K562 (cell line): ENCODE measurements around the gene ITGA11. TPM values are rescaled to one million over a fixed set of nuclear protein-coding genes. Genes with fewer than 3 reads are reported as not detected.

Experiments
- ATAC-seq: fragments of 200-7000 bp; cut with Tn5 transposase; 3 replicates; pipeline ENCODE4 v1.9.1; 2020; ENCODE audit warnings: moderate library complexity
- BruUV-seq: library from RNA; stranded (reverse); fragments of 400-500 nt; replicated peaks from 2 replicates; lab custom pipeline; 2021; lab: Mats Ljungman, UMichigan
- CTCF ChIA-PET: fragments of 300-600 bp; formaldehyde crosslinking; extraction: SDS; loops from one replicate; lab custom pipeline; 2021; ENCODE audit warnings: low intra/inter-chr PET ratio; lab: Yijun Ruan, JAX
- POLR2A ChIA-PET: fragments of 300-600, 350-650 bp; sonication (Branson Sonifier 250); formaldehyde crosslinking; extraction: SDS; loops from one replicate; lab custom pipeline; 2021; ENCODE audit warnings: antibody characterized with exemption, inconsistent platforms; lab: Yijun Ruan, JAX
- DNase-seq, 4 experiments: peaks; one replicate each; pipeline versions ENCODE4 v3.0.0 to v3.0.0-alpha.2; 2011 to 2018; ENCODE audit warnings: low spot score in 3 of 4, mixed read lengths in 3 of 4; ENCODE audit errors: extremely low read depth in 1 of 4
- FAIRE-seq: peaks from 2 replicates; lab custom pipeline; 2011; peaks lifted over from hg19 to GRCh38; lab: Jason Lieb, UNC
- H2AFZ ChIP-seq: 2 replicates; pipeline ENCODE4 v1.6.0; 2011; ENCODE audit warnings: low read depth, low read length, control low read depth, inconsistent platforms
- H3K27ac ChIP-seq: fragments of 200-600 bp; 3 replicates; pipeline ENCODE4 v1.8.0; 2011; ENCODE audit warnings: low read depth, mild to moderate bottlenecking, control low read depth, inconsistent platforms, low read length, moderate library complexity, mixed read lengths; ENCODE audit errors: extremely low read depth
- H3K27me3 ChIP-seq, 2 experiments: fragments of 300-600 bp in 1 of 2; 2 replicates in 1 of 2; 3 replicates in 1 of 2; pipeline versions ENCODE4 v1.6.0 to v1.8.0; 2011; ENCODE audit warnings: inconsistent platforms in 2 of 2, low read length in 2 of 2, mild to moderate bottlenecking in 1 of 2, mixed read lengths in 1 of 2, moderate library complexity in 1 of 2; ENCODE audit not compliant: control insufficient read depth in 2 of 2, insufficient read depth in 2 of 2
- H3K36me3 ChIP-seq: fragments of 300-600 bp; 3 replicates; pipeline ENCODE4 v1.8.0; 2011; ENCODE audit warnings: mild to moderate bottlenecking, low read length, inconsistent platforms; ENCODE audit not compliant: control insufficient read depth, insufficient read depth
- H3K4me1 ChIP-seq, 2 experiments: fragments of 200-600 bp in 1 of 2; replicated peaks in 1 of 2; 2 replicates in 1 of 2; 3 replicates in 1 of 2; pipeline versions ENCODE4 v1.5.1 to v1.8.0; 2011; ENCODE audit warnings: inconsistent platforms in 2 of 2, low read length in 2 of 2, mild to moderate bottlenecking in 1 of 2, mixed read lengths in 1 of 2, moderate library complexity in 1 of 2; ENCODE audit not compliant: control insufficient read depth in 2 of 2, insufficient read depth in 2 of 2
- H3K4me2 ChIP-seq: 2 replicates; pipeline ENCODE4 v1.6.1; 2011; ENCODE audit warnings: low read length, control low read depth, inconsistent platforms, mixed read lengths; ENCODE audit not compliant: insufficient read depth
- H3K4me3 ChIP-seq: fragments of 200-600 bp; sonication (generic), shearing (Covaris generic); 2 replicates; pipeline ENCODE4 v1.5.1; 2016; ENCODE audit warnings: control low read depth, inconsistent platforms
- H3K79me2 ChIP-seq: fragments of 200-600 bp; 3 replicates; pipeline ENCODE4 v1.8.0; 2011; ENCODE audit warnings: low read length, inconsistent platforms; ENCODE audit not compliant: control insufficient read depth, insufficient read depth
- H3K9ac ChIP-seq, 2 experiments: 2 replicates each; pipeline versions ENCODE4 v1.6.0 to v1.6.1; 2011; ENCODE audit warnings: low read depth in 2 of 2, low read length in 2 of 2, control low read depth in 1 of 2, inconsistent platforms in 1 of 2, mild to moderate bottlenecking in 1 of 2, mixed read lengths in 1 of 2; ENCODE audit not compliant: insufficient read depth in 1 of 2
- H3K9me1 ChIP-seq: one replicate; pipeline ENCODE4 v1.6.0; 2011; ENCODE audit warnings: inconsistent platforms, mild to moderate bottlenecking, low read length, moderate library complexity; ENCODE audit not compliant: control insufficient read depth, insufficient read depth
- H3K9me3 ChIP-seq: replicated peaks from 2 replicates; pipeline ENCODE4 v1.5.1; 2011; ENCODE audit warnings: low read depth, low read length, inconsistent platforms; ENCODE audit not compliant: control insufficient read depth, insufficient read depth
- H4K20me1 ChIP-seq: replicated peaks from 2 replicates; pipeline ENCODE4 v1.6.1; 2011; ENCODE audit warnings: low read length, inconsistent platforms, mixed read lengths; ENCODE audit not compliant: control insufficient read depth, insufficient read depth
- ERF ChIP-seq: fragments of 450-650 bp; formaldehyde crosslinking; IDR thresholded peaks from 2 replicates; pipeline ENCODE4 v1.4.0; 2020; ENCODE audit warnings: mild to moderate bottlenecking, mixed read lengths
- FOSL1 ChIP-seq: fragments of 200-800 bp; sonication (Bioruptor generic); conservative IDR thresholded peaks from 2 replicates; pipeline ENCODE4 v1.6.1; 2016; ENCODE audit warnings: missing genetic modification characterization, missing compliant biosample characterization
- TGIF2 ChIP-seq: sonication (generic); formaldehyde crosslinking; IDR thresholded peaks from 2 replicates; pipeline ENCODE4 v1.8.1; 2022; ENCODE audit warnings: mild to moderate bottlenecking, missing genetic modification reagents, moderate library complexity
- WGBS: fragments of 100-300 bp; shearing (Covaris generic); methylation state at CpG from one replicate; pipeline ENCODE4 v1.1.6; 2016; ENCODE audit warnings: low coverage, mixed read lengths; ENCODE audit not compliant: insufficient coverage; ENCODE audit errors: missing lambda C conversion rate; 5-methylcytosine and 5-hydroxymethylcytosine counted together
- in situ Hi-C: fragments of 300-500 bp; cut with MboI; formaldehyde crosslinking; loops from 4 replicates; pipeline ENCODE4 v1.15.0; 2018; ENCODE audit warnings: inconsistent platforms, mixed read lengths
- intact Hi-C: fragments of 100-400 bp; cut with micrococcal nuclease; formaldehyde crosslinking; loops from 2 replicates; pipeline ENCODE4 v1.14.2; 2022
- polyA plus RNA-seq, 8 experiments: library from polyadenylated mRNA; depleted of rRNA in 4 of 8; stranded (reverse) in 5 of 8; unstranded in 3 of 8; fragments of >200 nt; fragmentation: Nextera tagmentation in 2 of 8; fragmentation: Illumina TruSeq in 1 of 8; extraction: Ambion mirVana in 2 of 8; extraction: Trizol in 1 of 8; gene quantifications; 2 replicates each; pipeline versions ENCODE4 v1.2.1 to v1.2.3, GENCODE V29; 2011 to 2014; ENCODE audit warnings: inconsistent platforms in 1 of 8, missing spikeins in 1 of 8
- total RNA-seq, 7 experiments: library from RNA; depleted of rRNA in 6 of 7; stranded (reverse); fragments of >200 nt in 6 of 7; fragmentation: Illumina TruSeq in 2 of 7; extraction: Trizol in 2 of 7; gene quantifications; 2 replicates each; pipeline versions ENCODE4 v1.2.1 to v1.2.3, GENCODE V29; 2011 to 2021; ENCODE audit warnings: low replicate concordance in 1 of 7
- TF ChIP-seq, protein P1 (sequence below): sonication (generic); IDR thresholded peaks from 2 replicates; pipeline ENCODE4 v1.6.1; 2016
- TF ChIP-seq, protein P2 (sequence below), 2 experiments: fragments of 450-650 bp in 1 of 2; sonication (generic) in 1 of 2; formaldehyde crosslinking in 1 of 2; IDR thresholded peaks in 1 of 2; conservative IDR thresholded peaks in 1 of 2; 2 replicates each; pipeline versions ENCODE4 v1.6.1 to v1.8.1; 2016 to 2023; ENCODE audit warnings: mild to moderate bottlenecking in 2 of 2, moderate library complexity in 2 of 2, inconsistent platforms in 1 of 2, missing genetic modification reagents in 1 of 2

ITGA11 gene
- total and polyA plus RNA-seq, 9 of the 15 experiments (the other 6 are each of a cell fraction or from before 2014, with no cell fraction given) = 0.01 TPM; not detected in 8

DNA sequence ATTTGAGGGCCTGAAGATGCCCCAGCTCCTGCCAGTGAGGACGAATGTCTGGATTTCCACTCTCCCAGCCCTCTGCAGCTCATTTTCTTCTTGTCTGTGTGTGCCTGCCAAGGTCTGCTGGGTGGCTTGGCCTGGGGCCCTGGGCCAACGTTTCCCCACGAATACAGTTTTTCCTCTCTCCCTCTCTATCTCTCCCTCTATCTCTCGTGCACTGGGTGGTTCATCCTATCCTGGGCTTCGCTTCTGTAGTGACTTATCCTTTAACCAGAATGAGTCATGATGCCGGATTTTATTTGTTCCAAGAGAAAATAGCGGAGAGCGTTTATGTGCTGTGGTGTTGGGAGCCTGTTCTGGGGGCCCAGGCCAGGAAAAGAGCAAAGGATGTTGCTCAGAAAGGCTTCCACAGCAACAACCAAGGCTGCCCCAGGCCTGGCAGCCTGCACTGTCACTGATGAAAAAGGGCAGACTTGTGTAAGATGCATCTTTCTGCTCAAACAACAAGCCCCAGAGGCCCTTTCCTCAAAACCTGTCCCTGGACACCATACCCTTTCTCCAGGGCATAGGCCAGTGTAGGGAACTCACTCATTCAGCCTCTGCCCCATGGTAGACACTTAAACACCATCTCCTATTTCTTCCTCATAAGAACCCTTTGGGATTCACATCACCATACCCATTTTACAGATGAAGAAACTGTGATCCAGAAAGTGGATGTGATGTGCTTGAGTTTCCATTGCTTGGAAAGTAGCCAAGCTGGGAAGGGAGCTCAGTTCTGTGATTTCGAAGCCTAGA lies 47.3 kb downstream of the ITGA11 start:
- Histone ChIP-seq H3K27me3 (peaks cover 2 to 38% of the 10 kb centered on the region in 2 experiments; a peak in 4 of 5 replicates), H3K79me2 (no peaks in the 10 kb centered on the region), H3K9me3 (no peaks in the 10 kb centered on the region), H3K36me3 (no peaks in the 10 kb centered on the region), H4K20me1 (0 out of 2 replicates have a peak, but pooled peaks cover 4% of the 10 kb centered on the region), H3K4me1 (no peaks in the 10 kb centered on the region), H3K4me2 (no peak overlapping the region), H2AFZ (no peak overlapping the region), H3K4me3 (no peak overlapping the region), H3K9ac (no peak overlapping the region), H3K27ac (no peak overlapping the region), H3K9me1 (no peaks in the 10 kb centered on the region)
- no peak for DNase-seq
- intact Hi-C loops (no loop called here), in situ Hi-C loops (no loop called here)
- ChIA-PET POLR2A (interaction anchor here (0.7 kb wide), 1 partner anchor 526 kb away, joined by 3 read pairs; no protein-coding TSS in a partner anchor), CTCF (interaction anchor here (0.9 kb wide), 1 partner anchor 78 kb away, joined by 4 read pairs; no protein-coding TSS in a partner anchor)
- no peak for ATAC-seq
- BruUV-seq = no TSS peak
- 1% methylated on average over 9 of the region's 9 CpGs for WGBS
- no peak for FAIRE-seq
- TF ChIP-seq, protein P1, sequence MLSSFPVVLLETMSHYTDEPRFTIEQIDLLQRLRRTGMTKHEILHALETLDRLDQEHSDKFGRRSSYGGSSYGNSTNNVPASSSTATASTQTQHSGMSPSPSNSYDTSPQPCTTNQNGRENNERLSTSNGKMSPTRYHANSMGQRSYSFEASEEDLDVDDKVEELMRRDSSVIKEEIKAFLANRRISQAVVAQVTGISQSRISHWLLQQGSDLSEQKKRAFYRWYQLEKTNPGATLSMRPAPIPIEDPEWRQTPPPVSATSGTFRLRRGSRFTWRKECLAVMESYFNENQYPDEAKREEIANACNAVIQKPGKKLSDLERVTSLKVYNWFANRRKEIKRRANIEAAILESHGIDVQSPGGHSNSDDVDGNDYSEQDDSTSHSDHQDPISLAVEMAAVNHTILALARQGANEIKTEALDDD = no peak
- TF ChIP-seq, protein P2, sequence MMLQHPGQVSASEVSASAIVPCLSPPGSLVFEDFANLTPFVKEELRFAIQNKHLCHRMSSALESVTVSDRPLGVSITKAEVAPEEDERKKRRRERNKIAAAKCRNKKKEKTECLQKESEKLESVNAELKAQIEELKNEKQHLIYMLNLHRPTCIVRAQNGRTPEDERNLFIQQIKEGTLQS (IDR thresholded peaks at IDR 0.05) = 0 out of 2 replicates have a peak, but pooled peaks have one; percentile 10
- TF ChIP-seq, protein P2 (CRISPR knock-in tag; conservative IDR thresholded peaks at IDR 0.05) = no peak
- no peak for TF ChIP-seq ERF
- TF ChIP-seq FOSL1 (tag) = peak; percentile 90
- no peak for TF ChIP-seq TGIF2 (CRISPR knock-in tag)
